Fibroblast of lung (primary cell): ENCODE results near the gene ADAP1. TPM values are rescaled to one million over a fixed set of nuclear protein-coding genes. Genes with fewer than 3 reads are reported as not detected.

Experiments
- DNase-seq, 2 donors: peaks; one replicate each; pipeline versions ENCODE4 v3.0.0 to v3.0.0-alpha.2; 2010; ENCODE audit warnings: low read depth in 2 of 2
- H2AFZ ChIP-seq: 2 replicates; pipeline ENCODE4 v1.5.1; 2012; ENCODE audit warnings: low read length, control low read depth, inconsistent platforms
- H3K27ac ChIP-seq: 2 replicates; pipeline ENCODE4 v1.5.1; 2011; ENCODE audit warnings: low read length, control low read depth; ENCODE audit not compliant: insufficient read depth
- H3K27me3 ChIP-seq: 2 replicates; pipeline ENCODE4 v1.5.1; 2011; ENCODE audit warnings: mild to moderate bottlenecking, low read length; ENCODE audit not compliant: control insufficient read depth, insufficient read depth
- H3K36me3 ChIP-seq: 2 replicates; pipeline ENCODE4 v1.5.1; 2011; ENCODE audit warnings: low read length; ENCODE audit not compliant: control insufficient read depth, insufficient read depth
- H3K4me1 ChIP-seq: 2 replicates; pipeline ENCODE4 v1.5.1; 2011; ENCODE audit warnings: low read length; ENCODE audit not compliant: control insufficient read depth, insufficient read depth; ENCODE audit errors: extremely low read depth
- H3K4me2 ChIP-seq: 2 replicates; pipeline ENCODE4 v1.5.1; 2011; ENCODE audit warnings: low read length, control low read depth; ENCODE audit not compliant: insufficient read depth; ENCODE audit errors: extremely low read depth
- H3K4me3 ChIP-seq, 4 experiments: fragments of 200-600 bp in 1 of 4; sonication (generic) in 1 of 4; replicated peaks in 1 of 4; 2 replicates each; pipeline ENCODE4 v1.5.1; 2011 to 2016; ENCODE audit warnings: low read length in 4 of 4, low read depth in 3 of 4, mild to moderate bottlenecking in 3 of 4, control low read depth in 2 of 4, inconsistent platforms in 1 of 4, mixed read lengths in 1 of 4; ENCODE audit not compliant: insufficient read depth in 1 of 4; ENCODE audit errors: control extremely low read depth in 1 of 4
- H3K79me2 ChIP-seq: 2 replicates; pipeline ENCODE4 v1.5.1; 2012; ENCODE audit warnings: mild to moderate bottlenecking, low read length, inconsistent platforms; ENCODE audit not compliant: control insufficient read depth, insufficient read depth
- H3K9ac ChIP-seq: 2 replicates; pipeline ENCODE4 v1.5.1; 2011; ENCODE audit warnings: mild to moderate bottlenecking, low read length, control low read depth; ENCODE audit not compliant: insufficient read depth
- H3K9me3 ChIP-seq: 2 replicates; pipeline ENCODE4 v1.5.1; 2012; ENCODE audit warnings: low read depth, low read length; ENCODE audit not compliant: control insufficient read depth, insufficient read depth
- H4K20me1 ChIP-seq: 2 replicates; pipeline ENCODE4 v1.5.1; 2011; ENCODE audit warnings: low read length; ENCODE audit not compliant: control insufficient read depth, insufficient read depth; ENCODE audit errors: extremely low read depth
- CTCF ChIP-seq, 2 donors: IDR thresholded peaks in 1 of 2; conservative IDR thresholded peaks in 1 of 2; 1 replicate in 1 of 2; 2 replicates in 1 of 2; pipeline ENCODE4 v1.5.1; 2011 to 2012; ENCODE audit warnings: low read length in 2 of 2, control low read depth in 1 of 2, inconsistent platforms in 1 of 2, low read depth in 1 of 2, mild to moderate bottlenecking in 1 of 2
- EZH2 ChIP-seq: IDR thresholded peaks from 2 replicates; pipeline ENCODE4 v1.5.1; 2012; ENCODE audit warnings: low read length, control low read depth, mild to moderate bottlenecking; ENCODE audit errors: missing control alignments
- polyA plus RNA-seq, 2 donors: library from polyadenylated mRNA; depleted of rRNA in 1 of 2; stranded (reverse) in 1 of 2; unstranded in 1 of 2; fragments of >200 nt; gene quantifications; 2 replicates each; pipeline ENCODE4 v1.2.1, GENCODE V29; 2011 to 2012; ENCODE audit warnings: missing spikeins in 1 of 2
- total RNA-seq: library from RNA; depleted of rRNA; stranded (reverse); fragments of >200 nt; gene quantifications from 2 replicates; pipeline ENCODE4 v1.2.1, GENCODE V29; 2014

Gene ADAP1
- total and polyA plus RNA-seq, 2 donors (not counting 1 experiment from before 2014, with no cell fraction given), result 1.1 to 2.3 TPM

GRCh38 chr7:953547-954327 lies 743 bp downstream of the ADAP1 start:
- Histone ChIP-seq H3K27me3 (peaks cover 5% of the 10 kb centered on the region), H3K4me3 (peak overlapping the region in 3 of 4 experiments; percentile 19 to 46 (median 23)), H3K79me2 (no peaks in the 10 kb centered on the region), H3K9ac (no peak overlapping the region), H3K27ac (no peak overlapping the region), H3K4me2 (peak overlapping the region; percentile 59), H2AFZ (no peak overlapping the region), H4K20me1 (no peaks in the 10 kb centered on the region), H3K4me1 (no peaks in the 10 kb centered on the region), H3K9me3 (no peaks in the 10 kb centered on the region), H3K36me3 (no peaks in the 10 kb centered on the region)
- peak; percentile 19 to 26 for DNase-seq
- TF ChIP-seq EZH2 (no peak), CTCF (conservative IDR thresholded peaks at IDR 0.05 in 1 of 2, IDR thresholded peaks at IDR 0.05 in 1 of 2; ENCODE audit: low read depth in 1 of 2, low read length in 2 of 2) (no peak)

GRCh38 chr7:952548-953441 lies 1.7 kb downstream of the ADAP1 start:
- H3K36me3 ChIP-seq, result no peaks in the 10 kb centered on the region

More at GRCh38 chr7:952548-953441, 1.7 kb downstream of the ADAP1 start:
- DNase-seq, result no peak
- no peak overlapping the region for H3K4me3 ChIP-seq
- TF ChIP-seq EZH2 (no peak), CTCF (conservative IDR thresholded peaks at IDR 0.05 in 1 of 2, IDR thresholded peaks at IDR 0.05 in 1 of 2; ENCODE audit: low read depth in 1 of 2, low read length in 2 of 2) (no peak)
- H2AFZ ChIP-seq, result no peak overlapping the region
- H3K9ac ChIP-seq, result no peak overlapping the region
- H3K4me1 ChIP-seq, result no peaks in the 10 kb centered on the region
- H3K27me3 ChIP-seq, result peaks cover 5% of the 10 kb centered on the region
- no peak overlapping the region for H3K4me2 ChIP-seq
- H3K9me3 ChIP-seq, result no peaks in the 10 kb centered on the region
- no peak overlapping the region for H3K27ac ChIP-seq
- H3K79me2 ChIP-seq, result no peaks in the 10 kb centered on the region
- no peaks in the 10 kb centered on the region for H4K20me1 ChIP-seq
